ENCODE measurements around the gene SDK1.
"Not testable (repeated sequence)": the region's sequence is repeated elsewhere in the genome, so short reads cannot be mapped to it uniquely, and the experiment has no call there.

SDK1 gene

DNA sequence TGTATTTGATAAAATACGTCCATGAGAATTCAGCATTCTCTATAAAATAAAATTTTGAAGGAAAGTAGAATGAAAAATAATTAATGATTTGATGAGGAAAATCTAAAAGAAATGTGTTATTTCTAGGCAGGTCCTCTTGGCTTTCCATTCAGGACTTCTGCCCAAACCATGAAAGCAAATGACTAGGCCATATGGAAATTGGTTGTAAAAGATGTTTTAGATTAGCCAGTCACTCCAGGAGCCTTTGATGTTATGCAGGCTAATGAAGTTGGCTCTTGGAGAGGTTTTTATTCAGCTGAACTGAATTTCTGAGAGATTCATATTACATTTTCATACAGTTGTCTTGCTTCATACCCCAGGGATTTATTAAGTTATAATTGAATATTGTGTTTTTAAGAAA, 452.8 kb downstream of the SDK1 start:
- no peak for DNase-seq

DNA sequence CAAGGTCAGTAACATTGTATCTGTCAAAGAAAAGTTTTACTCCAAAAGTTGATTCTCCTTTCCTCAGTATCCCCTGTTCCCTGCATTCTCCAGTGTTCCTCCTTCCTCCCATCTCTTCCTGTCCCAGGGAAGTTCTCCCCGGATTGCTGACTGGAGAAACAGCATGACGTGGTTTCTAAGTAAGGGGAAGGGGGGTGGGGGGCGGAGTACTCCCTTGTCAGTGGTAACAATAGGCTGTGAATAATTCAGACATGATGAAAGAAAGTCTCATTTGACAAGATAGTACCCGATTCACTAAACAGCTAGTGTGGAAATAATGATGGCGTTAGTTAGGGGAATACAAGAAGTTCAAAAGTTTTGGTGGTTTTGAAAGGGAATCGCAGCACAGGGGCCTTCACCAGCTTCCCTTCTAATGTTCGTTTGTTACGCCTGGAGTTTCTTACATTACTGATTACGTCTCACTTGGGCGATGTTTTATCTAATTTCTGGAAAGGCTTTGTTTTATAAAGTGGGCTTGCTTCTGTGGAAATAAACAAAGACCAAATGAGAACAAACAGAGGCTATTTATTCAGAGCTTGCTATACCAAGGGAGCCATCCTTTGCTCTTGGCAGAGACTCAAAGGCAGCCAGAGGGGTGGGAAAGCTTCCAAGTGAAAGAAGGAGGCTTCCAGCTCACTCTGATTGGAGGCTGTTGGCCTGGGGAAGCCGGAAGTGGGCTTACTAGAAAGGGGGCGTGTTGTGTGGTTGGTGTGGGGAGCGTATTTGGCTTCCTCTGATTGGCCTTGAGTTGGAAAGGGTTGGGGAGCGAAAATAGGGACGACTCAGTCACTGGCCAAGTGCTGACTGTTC, 453.7 kb downstream of the SDK1 start:
- DNase-seq, result no peak

DNA sequence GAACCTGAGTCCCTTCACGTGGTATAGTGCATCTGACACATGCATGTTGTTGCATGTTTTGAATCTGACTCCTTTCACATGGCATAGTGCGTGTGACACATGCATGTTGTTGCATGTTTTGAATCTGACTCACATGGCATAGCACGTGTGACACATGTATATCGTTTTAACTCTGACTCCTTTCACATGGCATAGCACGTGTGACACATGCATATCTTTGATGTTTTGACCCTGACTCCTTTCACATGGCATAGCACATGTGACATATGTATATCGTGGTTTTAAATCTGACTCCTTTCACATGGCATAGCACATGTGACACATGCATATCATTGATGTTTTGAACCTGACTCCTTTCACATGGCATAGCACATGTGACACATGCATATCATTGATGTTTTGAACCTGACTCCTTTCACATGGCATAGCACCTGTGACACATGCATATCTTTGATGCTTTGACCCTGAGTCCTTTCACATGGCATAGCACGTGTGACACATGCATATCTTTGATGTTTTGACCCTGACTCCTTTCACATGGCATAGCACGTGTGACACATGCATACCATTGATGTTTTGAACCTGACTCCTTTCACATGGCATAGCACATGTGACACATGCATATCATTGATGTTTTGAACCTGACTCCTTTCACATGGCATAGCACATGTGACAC, 454.9 kb downstream of the SDK1 start:
- not testable (repeated sequence) for DNase-seq

DNA sequence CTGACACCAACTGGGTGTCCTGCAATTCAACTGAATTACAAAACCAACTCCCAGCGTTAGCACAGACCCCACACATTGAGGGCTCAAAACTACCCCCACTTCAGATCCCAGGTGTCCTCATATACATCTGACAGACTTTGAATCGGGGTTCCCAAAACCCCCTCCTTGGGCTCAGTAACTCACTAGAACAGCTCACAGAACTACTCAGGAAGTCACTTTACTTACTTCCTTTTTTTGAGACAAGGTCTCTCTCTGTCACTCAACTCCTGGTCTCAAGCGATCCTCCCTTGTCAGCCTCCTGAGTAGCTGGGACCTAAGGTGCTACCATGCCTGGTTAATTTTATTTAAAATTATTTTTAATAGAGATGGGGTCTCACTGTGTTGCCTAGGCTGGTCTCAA, 456.0 kb downstream of the SDK1 start:
- DNase-seq, result no peak

DNA sequence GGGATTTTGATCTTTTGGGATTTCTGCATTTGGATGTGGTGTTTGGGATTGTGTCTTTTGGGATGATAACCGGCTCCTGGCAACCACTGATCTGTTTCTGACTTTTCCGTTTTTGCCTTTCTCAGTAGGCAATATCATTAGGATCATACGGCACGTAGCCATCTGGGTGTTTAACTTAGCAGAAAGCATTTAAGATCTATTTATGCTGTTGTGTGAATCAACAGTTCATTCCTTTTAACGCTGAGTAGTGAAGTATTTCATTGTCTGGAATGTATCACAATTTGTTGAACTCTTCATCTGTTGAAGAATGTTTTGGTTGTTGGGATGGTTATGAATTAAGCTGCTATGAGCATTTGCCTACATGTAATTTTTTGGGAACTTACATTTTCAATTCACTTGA, 459.6 kb downstream of the SDK1 start:
- no peak for DNase-seq

DNA sequence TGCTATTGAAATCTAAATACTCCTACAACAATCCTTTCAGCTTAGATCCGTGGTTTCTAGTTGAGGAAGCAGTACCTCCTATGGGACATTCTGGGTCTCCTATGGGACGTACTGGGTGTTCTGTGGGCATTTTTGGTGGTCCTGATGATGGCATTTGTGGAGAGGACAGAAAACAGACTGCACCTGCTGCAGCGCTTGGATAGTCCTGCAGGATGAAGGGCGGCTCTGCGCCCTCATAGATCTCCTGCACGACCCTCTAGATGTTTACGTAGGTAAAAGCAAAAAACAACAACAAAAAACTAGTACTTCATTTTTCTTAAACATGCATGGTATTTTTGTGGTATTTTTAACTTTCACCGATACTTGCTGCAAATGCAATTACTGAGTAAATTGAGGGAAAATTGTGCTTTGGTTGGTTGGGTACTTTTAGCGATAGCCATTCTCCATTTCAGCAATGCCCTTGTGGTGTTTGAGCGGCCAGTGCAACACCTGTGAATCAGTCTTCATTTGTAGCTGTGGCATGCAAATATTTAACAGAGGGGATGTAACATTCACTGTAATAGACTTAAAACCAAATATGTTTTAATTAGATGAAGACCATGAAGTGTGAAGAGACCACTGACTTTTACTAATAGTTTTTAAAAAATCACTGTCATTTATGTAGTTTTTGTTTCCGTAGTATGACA, 461.2 kb downstream of the SDK1 start:
- no peak for DNase-seq

DNA sequence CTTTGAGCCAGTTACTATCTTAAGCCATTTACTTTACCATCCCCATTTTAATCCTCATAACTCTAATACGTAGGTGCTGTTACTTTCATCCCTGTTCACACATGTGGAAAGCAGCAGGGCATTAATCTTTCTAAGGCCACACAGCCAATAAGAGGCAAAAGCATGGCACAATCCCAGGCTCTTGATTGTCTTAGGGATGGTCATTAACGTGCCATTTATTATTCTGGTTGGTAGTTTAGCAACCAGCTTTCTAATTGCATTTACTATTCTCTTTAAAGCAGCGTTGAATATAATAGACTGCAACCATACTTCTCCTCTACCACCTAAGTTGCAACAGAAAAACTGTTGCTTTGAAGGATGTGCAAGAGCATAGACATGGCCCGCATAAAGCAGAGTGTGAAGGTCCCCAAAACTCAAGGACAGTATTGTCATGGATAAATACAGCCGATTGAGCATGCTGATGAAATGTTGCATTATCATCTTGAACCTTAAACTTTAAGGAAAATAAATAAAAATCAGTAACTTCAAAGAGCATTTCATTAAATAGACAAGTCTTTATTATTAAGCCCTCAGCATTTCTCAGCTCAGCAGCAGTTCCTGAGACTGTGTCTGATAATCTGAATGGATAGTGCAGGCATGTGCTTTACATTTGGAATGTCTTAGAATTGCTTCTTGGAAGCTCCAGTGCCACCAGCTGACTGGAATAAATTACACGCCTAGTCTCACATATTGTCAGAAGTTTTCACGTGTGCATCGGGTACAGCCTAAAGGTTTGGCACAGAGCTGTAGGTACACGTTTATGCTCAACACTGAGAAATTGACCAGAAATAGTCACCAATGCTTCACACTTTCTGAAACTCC, 467.1 kb downstream of the SDK1 start:
- no peak for DNase-seq

DNA sequence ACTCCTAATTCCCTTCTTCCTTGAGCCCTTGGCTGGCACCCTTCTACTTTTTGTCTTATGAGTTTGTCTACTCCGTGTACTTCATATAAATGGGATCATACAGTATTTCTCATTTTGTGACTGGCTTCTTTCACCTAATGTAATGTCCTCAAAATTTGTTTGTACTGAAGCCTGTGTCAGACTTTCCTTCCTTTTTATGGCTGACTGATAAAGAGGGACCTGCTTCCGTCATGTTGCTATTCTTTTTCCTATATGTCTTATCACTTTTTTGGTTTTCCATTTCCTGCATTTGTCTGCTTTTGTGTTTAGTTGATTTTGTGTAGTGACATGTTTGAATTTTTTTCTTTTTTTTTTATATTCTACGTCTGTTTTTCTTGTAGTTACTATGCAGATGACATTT, 470.9 kb downstream of the SDK1 start:
- DNase-seq, result no peak

DNA sequence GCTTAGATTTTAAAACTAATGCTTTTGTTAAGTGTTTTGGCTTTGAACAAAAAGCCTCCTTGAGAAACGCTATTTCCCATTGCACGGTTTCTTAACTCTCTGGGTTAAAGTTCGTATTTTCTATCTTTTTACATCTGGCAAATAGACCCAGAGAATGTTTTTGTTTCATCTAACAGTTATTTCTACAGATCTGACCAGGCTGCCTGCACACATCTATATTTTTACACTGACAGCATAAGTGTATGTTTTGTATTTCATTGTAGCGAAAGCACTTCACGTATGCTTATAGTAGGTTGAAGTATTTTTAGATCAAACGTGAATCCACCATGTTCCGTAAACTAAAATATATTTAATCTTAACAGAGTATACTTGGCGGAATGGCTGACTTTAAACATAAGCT, 477.3 kb downstream of the SDK1 start:
- DNase-seq, result no peak

DNA sequence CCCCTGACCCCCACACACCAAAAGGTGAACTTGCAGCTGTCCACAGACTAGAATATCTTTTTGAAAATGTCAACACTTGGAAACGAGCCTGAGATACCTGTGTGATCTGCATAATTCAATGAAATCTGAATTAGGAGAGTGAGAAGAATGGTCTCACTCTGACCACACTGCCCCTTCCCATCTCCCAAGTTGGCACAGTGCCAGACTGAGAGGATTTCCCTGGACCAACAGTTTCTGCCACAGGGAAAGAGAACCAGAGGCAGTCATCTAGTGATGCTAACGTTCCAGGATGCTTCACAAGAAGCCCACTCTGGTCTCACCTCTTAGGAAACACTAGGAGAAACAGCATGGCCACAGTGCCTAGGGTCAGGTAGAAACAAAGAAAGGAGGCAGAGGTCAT, 479.0 kb downstream of the SDK1 start:
- no peak for DNase-seq

DNA sequence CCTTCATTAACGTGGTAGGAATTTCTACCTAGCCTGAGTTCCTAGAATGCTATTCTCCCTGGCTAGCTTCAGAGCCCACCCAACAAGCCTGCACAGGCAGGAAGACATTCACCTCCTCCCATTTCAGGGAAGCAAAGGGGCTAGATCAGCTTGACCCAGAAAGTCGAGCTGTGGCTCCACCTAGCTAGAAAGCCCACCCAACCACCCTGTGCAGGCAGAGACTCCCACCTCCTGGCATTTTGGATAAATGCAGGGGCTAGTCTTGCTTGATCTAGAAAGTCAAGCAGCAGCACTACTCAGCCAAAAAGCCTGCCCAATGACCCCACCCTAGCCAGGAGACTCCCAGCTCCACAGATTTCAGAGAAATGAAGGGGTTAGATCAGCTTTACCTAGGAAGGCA, 479.5 kb downstream of the SDK1 start:
- DNase-seq, result no peak

DNA sequence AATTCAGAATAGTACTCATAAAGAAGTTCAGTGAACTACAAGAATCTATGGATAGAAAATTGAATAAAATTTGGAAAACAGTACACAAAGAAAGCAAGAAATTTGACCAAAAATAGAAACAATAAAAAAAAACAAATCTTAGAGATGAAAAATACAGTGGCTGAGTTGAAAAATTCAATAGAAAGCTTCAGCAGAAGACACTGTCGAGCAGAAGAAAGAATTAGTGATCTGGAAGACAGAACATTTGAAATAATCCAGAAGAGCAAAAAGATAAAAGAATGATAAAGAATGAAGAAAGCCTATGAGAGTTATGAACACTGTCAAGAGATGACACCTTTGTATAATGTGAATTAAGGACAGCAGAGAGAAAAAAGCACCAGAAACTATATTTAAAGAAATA, 480.6 kb downstream of the SDK1 start:
- no peak for DNase-seq

DNA sequence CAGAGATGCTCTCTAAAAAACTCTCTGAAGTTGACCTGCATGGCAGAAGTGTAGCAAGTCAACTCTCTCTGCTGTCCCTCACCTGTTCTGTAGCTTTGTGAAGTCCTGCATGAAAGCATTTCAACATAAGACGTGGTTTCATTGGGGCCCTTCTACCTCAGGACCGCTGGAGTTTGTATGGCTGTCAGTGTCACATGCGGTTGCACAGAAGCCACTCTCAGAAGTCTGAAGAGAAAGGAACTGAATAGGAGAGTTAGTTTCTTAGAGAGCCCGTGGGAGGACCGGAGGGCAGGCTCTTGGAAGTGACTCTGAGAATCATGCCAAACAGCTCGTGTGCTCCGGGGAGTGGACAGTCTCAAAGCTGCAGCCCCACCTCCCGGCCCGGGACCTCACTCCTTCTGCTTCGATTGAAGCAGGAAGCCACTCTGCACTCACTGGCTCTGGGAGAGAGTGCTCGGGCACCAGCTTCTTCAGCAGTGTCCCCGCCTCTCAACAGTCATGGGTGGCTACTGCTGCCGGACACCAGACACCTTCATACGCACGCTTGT, 486.7 kb downstream of the SDK1 start:
- DNase-seq, result no peak

DNA sequence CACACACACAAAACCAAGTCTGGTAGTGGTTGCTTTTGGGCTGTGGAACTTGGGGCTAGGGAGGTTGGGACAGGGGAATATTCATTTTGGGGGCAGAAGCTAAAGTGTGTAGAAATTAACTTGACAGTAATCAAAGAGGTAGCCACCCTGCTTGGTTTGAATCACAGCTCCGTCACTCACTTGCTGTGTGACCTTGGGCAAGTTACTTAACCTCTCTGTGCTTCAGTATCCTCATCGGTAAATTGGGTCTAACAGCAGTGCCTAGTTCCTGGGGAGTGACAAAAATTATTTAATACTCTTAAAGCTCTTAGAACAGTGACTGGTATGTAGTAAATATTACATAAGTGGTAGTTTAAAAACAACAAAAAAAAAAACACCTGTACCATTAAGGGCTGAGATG, 489.8 kb downstream of the SDK1 start:
- DNase-seq, result no peak

DNA sequence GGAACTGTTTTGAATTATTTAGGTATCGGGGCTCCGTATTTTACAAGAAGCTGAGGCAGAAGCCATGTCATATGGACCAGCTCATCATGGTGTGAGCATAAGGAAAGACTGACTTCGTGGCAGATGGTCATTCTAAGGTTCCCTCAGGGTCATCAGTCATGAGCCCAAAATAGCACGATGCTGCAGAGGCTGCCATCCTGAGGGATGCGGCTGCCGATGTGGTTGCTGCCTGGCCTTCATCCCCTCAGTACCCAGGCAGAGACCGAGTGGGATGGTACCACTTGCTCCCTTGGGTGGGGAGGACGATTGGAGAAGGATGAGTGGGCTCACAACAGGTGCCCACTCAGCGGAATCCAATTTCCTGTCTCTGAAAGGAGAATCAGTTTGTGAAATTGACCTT, 490.3 kb downstream of the SDK1 start:
- DNase-seq, result no peak

DNA sequence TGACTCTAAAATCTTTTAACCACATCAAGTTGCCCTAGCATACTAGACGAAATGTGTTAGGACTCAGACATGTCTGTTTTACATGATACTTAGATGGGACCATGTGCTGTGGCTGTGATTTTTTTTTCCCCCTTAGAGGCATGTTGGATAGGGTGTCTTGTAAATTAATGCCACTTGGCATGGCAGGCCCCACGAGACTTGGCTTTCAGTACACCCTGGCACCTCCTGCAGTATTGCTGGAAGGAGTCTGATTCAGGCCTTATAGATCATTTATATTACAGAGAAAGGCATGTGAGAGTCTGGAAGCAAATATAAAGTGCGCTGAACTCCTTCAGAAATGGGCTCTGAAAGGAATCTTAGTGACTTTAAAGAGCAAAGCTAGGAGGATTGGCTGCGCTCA, 494.1 kb downstream of the SDK1 start:
- no peak for DNase-seq

DNA sequence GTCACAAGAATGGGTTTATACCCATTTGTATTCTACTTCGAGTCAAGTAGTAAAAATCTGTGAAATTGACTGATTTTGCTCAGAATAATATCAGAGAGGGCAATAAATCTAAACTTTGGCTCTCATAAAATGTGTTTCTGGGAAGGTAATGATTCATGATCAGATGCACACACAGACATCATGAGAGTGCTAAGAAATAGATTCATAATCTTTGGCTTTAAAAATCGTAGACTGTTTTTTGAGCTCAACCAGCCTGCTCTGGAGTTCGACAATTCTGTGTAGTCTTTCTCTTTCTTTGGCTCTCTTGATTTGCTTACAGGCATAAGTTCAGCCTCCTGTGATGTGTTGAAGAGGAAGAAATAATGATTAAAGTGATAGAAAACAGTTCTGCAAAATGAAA, 494.7 kb downstream of the SDK1 start:
- no peak for DNase-seq

DNA sequence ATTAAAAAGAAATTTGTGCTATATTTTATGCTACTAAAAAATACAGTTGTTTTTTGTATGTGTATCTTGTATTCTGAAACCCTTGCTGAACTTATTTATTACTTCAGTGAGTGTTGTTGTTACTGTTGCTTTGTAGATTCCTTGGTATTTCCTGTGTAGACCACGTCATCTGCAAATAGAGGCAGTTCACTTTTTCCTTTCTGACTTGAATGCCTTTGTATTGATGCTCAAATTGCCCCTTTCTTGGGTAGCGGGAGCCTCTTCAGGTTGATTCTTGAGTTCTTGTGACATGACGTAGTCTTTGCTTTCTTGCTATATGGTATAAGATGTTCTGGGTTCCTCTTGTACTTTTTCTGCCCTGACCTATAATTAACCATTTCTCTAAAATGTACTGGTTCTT, 504.1 kb downstream of the SDK1 start:
- DNase-seq, result no peak

DNA sequence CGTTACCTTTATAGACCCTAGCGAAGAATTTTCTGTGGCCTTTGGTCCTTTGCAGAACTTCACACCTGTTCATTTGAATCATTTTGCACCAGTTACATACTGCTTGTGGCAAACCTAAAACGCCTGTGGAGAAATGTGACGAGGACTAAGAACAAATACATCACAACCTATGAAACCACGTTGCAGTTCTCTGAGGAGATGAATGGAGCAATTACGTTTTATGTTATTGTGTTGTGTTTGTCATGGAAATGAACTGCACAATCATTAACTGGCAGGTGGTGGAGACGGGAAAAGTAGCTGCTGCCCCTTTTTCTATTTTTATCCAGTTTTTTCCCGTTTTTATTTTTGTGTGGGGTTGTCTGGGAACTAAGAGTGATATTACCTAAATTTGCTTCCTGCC, 505.5 kb downstream of the SDK1 start:
- no peak for DNase-seq

DNA sequence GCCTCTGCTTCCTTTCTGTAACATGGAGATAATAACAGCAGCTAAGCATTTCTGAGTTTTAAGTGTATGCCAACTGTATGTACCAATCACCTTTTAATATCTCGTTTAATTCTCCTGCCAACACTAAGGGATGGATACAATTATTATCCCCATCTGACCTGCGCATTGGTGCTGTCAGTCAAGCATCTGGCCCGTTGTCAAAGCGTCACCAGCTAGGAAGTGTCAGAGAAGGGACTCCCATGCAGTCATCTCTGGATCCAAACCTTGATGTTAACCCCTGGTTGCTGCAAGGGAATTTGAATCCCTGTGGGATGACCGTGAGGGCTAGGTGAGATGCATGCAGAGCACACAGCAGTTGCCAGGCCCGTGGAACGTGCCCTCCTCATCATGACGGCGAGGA, 506.8 kb downstream of the SDK1 start:
- DNase-seq, result no peak

DNA sequence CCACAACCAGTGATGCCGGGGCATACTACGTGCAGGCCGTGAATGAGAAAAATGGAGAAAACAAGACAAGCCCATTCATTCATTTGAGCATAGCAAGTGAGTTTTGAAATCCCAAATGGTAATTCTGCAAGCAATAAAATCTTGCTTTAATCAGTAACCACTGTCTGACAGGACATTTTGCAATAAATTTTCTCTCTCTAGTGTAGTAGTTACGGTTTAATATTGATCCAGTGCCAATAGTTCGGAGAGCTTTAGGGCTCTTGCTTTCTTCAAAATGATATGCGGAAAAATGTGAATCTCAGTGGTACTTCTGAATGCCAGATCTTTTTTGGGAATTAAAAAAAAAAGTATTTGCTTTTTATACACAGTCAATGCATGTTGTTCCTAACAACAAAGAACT, 520.4 kb downstream of the SDK1 start:
- no peak for DNase-seq

DNA sequence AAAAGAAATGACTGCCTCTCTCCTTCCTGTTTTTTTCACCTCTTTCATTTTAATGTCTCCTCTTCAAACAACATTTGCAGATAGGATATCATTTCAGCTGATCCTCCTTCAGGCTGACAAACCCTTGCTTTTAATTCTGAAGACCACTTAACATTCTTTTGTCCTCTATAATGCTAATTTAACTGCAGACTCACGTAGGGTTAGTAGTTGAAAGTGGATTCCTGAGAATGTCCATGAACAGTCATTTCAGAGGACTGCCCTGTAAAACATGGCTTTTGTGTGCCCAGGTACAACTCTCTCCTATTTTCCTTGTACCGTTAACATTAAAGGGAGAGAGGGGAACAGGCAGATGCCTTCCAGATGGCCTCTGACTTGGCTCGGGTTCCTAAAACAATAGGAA, 524.4 kb downstream of the SDK1 start:
- no peak for DNase-seq

DNA sequence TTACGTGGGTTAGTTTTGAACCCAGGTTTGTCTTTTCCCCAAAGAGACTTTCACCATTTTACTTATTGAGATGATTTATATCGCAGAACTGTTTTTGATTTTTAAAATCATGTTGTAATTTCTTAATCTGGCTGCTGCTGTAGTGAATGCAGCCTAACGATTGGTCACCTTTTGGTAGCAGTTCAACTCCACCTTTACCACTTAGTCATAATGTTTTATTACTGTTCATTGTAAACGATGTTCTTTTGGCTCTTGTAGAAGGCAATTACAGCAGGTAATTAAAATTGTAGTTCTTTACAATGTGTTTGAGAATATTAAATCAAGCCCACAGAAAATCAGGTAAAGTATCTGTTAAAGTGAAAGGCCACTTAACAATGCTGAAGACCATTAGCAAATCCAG, 531.1 kb downstream of the SDK1 start:
- no peak for DNase-seq

Data from AML-193 (cell line).